Activated T-cell treated with anti-CD3 and anti-CD28 coated beads, Interleukin-2, amount 50 U/mL, for 72 hours (primary cell): Measurements from ENCODE around the gene SLC18B1. TPM values are rescaled to one million over a fixed set of nuclear protein-coding genes. Genes with fewer than 3 reads are reported as not detected.

Experiments used
- ATAC-seq, 2 donors: fragments of 150-1000 bp; cut with Tn5 transposase; replicated peaks in 1 of 2; 2 replicates each; pipeline ENCODE4 v1.10.0; 2021; ENCODE audit warnings: moderate library complexity in 2 of 2, mild to moderate bottlenecking in 1 of 2
- DNase-seq, 2 donors: peaks; one replicate each; pipeline ENCODE4 v3.0.0; 2021 to 2022; ENCODE audit warnings: mixed read lengths in 1 of 2
- H3K27ac Mint-ChIP-seq: one replicate; pipeline ENCODE4 v1.8.0; 2022; ENCODE audit warnings: mild to moderate bottlenecking, moderate library complexity, mixed read lengths
- H3K27me3 Mint-ChIP-seq: one replicate; pipeline ENCODE4 v1.8.0; 2022; ENCODE audit warnings: low read depth, mixed read lengths
- H3K36me3 Mint-ChIP-seq, 2 donors: one replicate each; pipeline ENCODE4 v1.8.0; 2022; ENCODE audit warnings: mixed read lengths in 2 of 2, mild to moderate bottlenecking in 1 of 2; ENCODE audit not compliant: insufficient read depth in 2 of 2
- H3K4me1 Mint-ChIP-seq: one replicate; pipeline ENCODE4 v1.8.0; 2022; ENCODE audit warnings: low read depth, mixed read lengths
- H3K4me3 Mint-ChIP-seq, 2 donors: one replicate each; pipeline ENCODE4 v1.8.0; 2022; ENCODE audit warnings: mild to moderate bottlenecking in 2 of 2, mixed read lengths in 2 of 2, moderate library complexity in 2 of 2
- H3K9me3 Mint-ChIP-seq, 2 donors: one replicate each; pipeline ENCODE4 v1.8.0; 2022; ENCODE audit warnings: mixed read lengths in 2 of 2
- total RNA-seq, 2 donors: library from RNA; stranded (reverse); gene quantifications; one replicate each; pipeline ENCODE4 v1.2.3, GENCODE V29; 2022

The SLC18B1 gene
- total RNA-seq, 2 donors from 2014 or later, result 5.1 to 6.9 TPM

GRCh38 chr6:132814716-132815570 is 16.5 kb upstream of the SLC18B1 start:
- no peak for DNase-seq
- H3K4me3 Mint-ChIP-seq, result peak overlapping the region; percentile 91 to 94
- peak overlapping the region; percentile 99 for H3K27ac Mint-ChIP-seq
- H3K27me3 Mint-ChIP-seq, result peaks cover 6% of the 10 kb centered on the region
- H3K9me3 Mint-ChIP-seq, result no peaks in the 10 kb centered on the region
- peaks cover 47 to 54% of the 10 kb centered on the region in 2 donors for H3K36me3 Mint-ChIP-seq
- ATAC-seq, result peak; percentile 32 to 44
- peaks cover 61% of the 10 kb centered on the region for H3K4me1 Mint-ChIP-seq

GRCh38 chr6:132813173-132813856 is 14.9 kb upstream of the SLC18B1 start:
- Mint-ChIP-seq H3K4me3 (peak overlapping the region; percentile 91 to 94), H3K27me3 (peaks cover 6% of the 10 kb centered on the region), H3K9me3 (no peaks in the 10 kb centered on the region), H3K36me3 (peaks cover 35 to 42% of the 10 kb centered on the region in 2 donors), H3K4me1 (peaks cover 46% of the 10 kb centered on the region), H3K27ac (peak overlapping the region; percentile 99)
- ATAC-seq (peak in 1 of 2 donors; percentile 3), DNase-seq (peak in 1 of 2 donors; percentile 29)

- Mint-ChIP-seq H3K36me3 (peaks cover 32 to 37% of the 10 kb centered on the region in 2 donors), H3K27me3 (peaks cover 6% of the 10 kb centered on the region), H3K4me1 (peaks cover 40% of the 10 kb centered on the region), H3K4me3 (peak overlapping the region; percentile 91 to 94), H3K9me3 (no peaks in the 10 kb centered on the region), H3K27ac (peak overlapping the region; percentile 99)
- ATAC-seq (no peak), DNase-seq (no peak)
Observed at GRCh38 chr6:132812756-132813172, 14.3 kb upstream of the SLC18B1 start.

GRCh38 chr6:132812255-132812732 is 13.9 kb upstream of the SLC18B1 start:
- peaks cover 27 to 32% of the 10 kb centered on the region in 2 donors for H3K36me3 Mint-ChIP-seq
- H3K27ac Mint-ChIP-seq, result peak overlapping the region; percentile 99
- H3K4me3 Mint-ChIP-seq, result peak overlapping the region; percentile 91 to 94
- no peak for ATAC-seq
- H3K4me1 Mint-ChIP-seq, result peaks cover 36% of the 10 kb centered on the region
- H3K27me3 Mint-ChIP-seq, result peaks cover 6% of the 10 kb centered on the region
- no peak for DNase-seq
- H3K9me3 Mint-ChIP-seq, result no peaks in the 10 kb centered on the region

GRCh38 chr6:132811276-132811675 is 12.8 kb upstream of the SLC18B1 start:
- no peak for DNase-seq
- H3K27me3 Mint-ChIP-seq, result peaks cover 6% of the 10 kb centered on the region
- H3K36me3 Mint-ChIP-seq, result peaks cover 22 to 23% of the 10 kb centered on the region in 2 donors
- H3K4me1 Mint-ChIP-seq, result peaks cover 26% of the 10 kb centered on the region
- H3K27ac Mint-ChIP-seq, result no peak overlapping the region
- no peak for ATAC-seq
- no peaks in the 10 kb centered on the region for H3K9me3 Mint-ChIP-seq
- H3K4me3 Mint-ChIP-seq, result no peak overlapping the region

- no peaks in the 10 kb centered on the region for H3K4me1 Mint-ChIP-seq
- DNase-seq, result no peak
- H3K9me3 Mint-ChIP-seq, result no peaks in the 10 kb centered on the region
- H3K27me3 Mint-ChIP-seq, result peaks cover 2% of the 10 kb centered on the region
- H3K36me3 Mint-ChIP-seq, result no peaks in the 10 kb centered on the region
- H3K27ac Mint-ChIP-seq, result no peak overlapping the region
- no peak for ATAC-seq
- no peak overlapping the region for H3K4me3 Mint-ChIP-seq
Observed at GRCh38 chr6:132805548-132805947, 7.1 kb upstream of the SLC18B1 start.

GRCh38 chr6:132804251-132804650 is 5.8 kb upstream of the SLC18B1 start:
- H3K27ac Mint-ChIP-seq, result no peak overlapping the region

GRCh38 chr6:132800656-132801055 is 2.2 kb upstream of the SLC18B1 start:
- ATAC-seq (no peak), DNase-seq (no peak)
- Mint-ChIP-seq H3K36me3 (no peaks in the 10 kb centered on the region), H3K4me3 (peak overlapping the region in 1 of 2 donors; percentile 13), H3K4me1 (no peaks in the 10 kb centered on the region), H3K9me3 (no peaks in the 10 kb centered on the region), H3K27me3 (no peaks in the 10 kb centered on the region), H3K27ac (peak overlapping the region; percentile 39)

More at GRCh38 chr6:132804251-132804650, 5.8 kb upstream of the SLC18B1 start:
- Mint-ChIP-seq H3K36me3 (no peaks in the 10 kb centered on the region), H3K27me3 (no peaks in the 10 kb centered on the region), H3K9me3 (no peaks in the 10 kb centered on the region), H3K4me1 (no peaks in the 10 kb centered on the region), H3K4me3 (no peak overlapping the region)
- ATAC-seq (no peak), DNase-seq (no peak)

GRCh38 chr6:132798869-132799538 is 567 bp upstream of the SLC18B1 start:
- DNase-seq, result peak; percentile 70
- peak; percentile 86 to 88 for ATAC-seq
- no peaks in the 10 kb centered on the region for H3K36me3 Mint-ChIP-seq
- H3K4me1 Mint-ChIP-seq, result no peaks in the 10 kb centered on the region
- no peak overlapping the region for H3K4me3 Mint-ChIP-seq
- H3K27ac Mint-ChIP-seq, result no peak overlapping the region
- H3K9me3 Mint-ChIP-seq, result no peaks in the 10 kb centered on the region
- no peaks in the 10 kb centered on the region for H3K27me3 Mint-ChIP-seq

- no peaks in the 10 kb centered on the region for H3K9me3 Mint-ChIP-seq
- no peaks in the 10 kb centered on the region for H3K27me3 Mint-ChIP-seq
- ATAC-seq (no peak), DNase-seq (no peak)
- H3K4me3 Mint-ChIP-seq, result no peak overlapping the region
- H3K27ac Mint-ChIP-seq, result no peak overlapping the region
- H3K36me3 Mint-ChIP-seq, result no peaks in the 10 kb centered on the region
- peaks cover 6% of the 10 kb centered on the region for H3K4me1 Mint-ChIP-seq
Observed at GRCh38 chr6:132795461-132795860, 3.0 kb downstream of the SLC18B1 start.

GRCh38 chr6:132792510-132792909 is 5.9 kb downstream of the SLC18B1 start:
- peaks cover 16% of the 10 kb centered on the region for H3K4me1 Mint-ChIP-seq
- H3K27ac Mint-ChIP-seq, result no peak overlapping the region
- ATAC-seq (no peak), DNase-seq (no peak)
- no peak overlapping the region for H3K4me3 Mint-ChIP-seq
- H3K9me3 Mint-ChIP-seq, result no peaks in the 10 kb centered on the region
- peaks cover 0 to 2% of the 10 kb centered on the region in 2 donors for H3K36me3 Mint-ChIP-seq
- H3K27me3 Mint-ChIP-seq, result no peaks in the 10 kb centered on the region

- Mint-ChIP-seq H3K36me3 (peaks cover 0 to 2% of the 10 kb centered on the region in 2 donors), H3K27me3 (no peaks in the 10 kb centered on the region), H3K4me3 (no peak overlapping the region), H3K9me3 (no peaks in the 10 kb centered on the region), H3K27ac (no peak overlapping the region), H3K4me1 (peaks cover 16% of the 10 kb centered on the region)
- ATAC-seq (no peak), DNase-seq (no peak)
Observed at GRCh38 chr6:132790450-132790849, 8.0 kb downstream of the SLC18B1 start.

GRCh38 chr6:132789396-132789776 is 9.1 kb downstream of the SLC18B1 start:
- H3K9me3 Mint-ChIP-seq, result no peaks in the 10 kb centered on the region
- H3K4me3 Mint-ChIP-seq, result no peak overlapping the region
- ATAC-seq (no peak), DNase-seq (no peak)
- peaks cover 16% of the 10 kb centered on the region for H3K4me1 Mint-ChIP-seq
- H3K27ac Mint-ChIP-seq, result no peak overlapping the region
- no peaks in the 10 kb centered on the region for H3K27me3 Mint-ChIP-seq
- H3K36me3 Mint-ChIP-seq, result peaks cover 0 to 2% of the 10 kb centered on the region in 2 donors
